HG02981 (cell line): ENCODE results near the gene BBOX1.
"Not testable (repeated sequence)": the region's sequence is repeated elsewhere in the genome, so short reads cannot be mapped to it uniquely, and the experiment has no call there.

Experiments used
- ATAC-seq: cut with Tn5 transposase; IDR thresholded peaks from one replicate; pipeline ENCODE4 v1.9.1; 2021; ENCODE audit warnings: mild to moderate bottlenecking, moderate library complexity; ENCODE audit not compliant: unreplicated experiment

The BBOX1 gene

DNA sequence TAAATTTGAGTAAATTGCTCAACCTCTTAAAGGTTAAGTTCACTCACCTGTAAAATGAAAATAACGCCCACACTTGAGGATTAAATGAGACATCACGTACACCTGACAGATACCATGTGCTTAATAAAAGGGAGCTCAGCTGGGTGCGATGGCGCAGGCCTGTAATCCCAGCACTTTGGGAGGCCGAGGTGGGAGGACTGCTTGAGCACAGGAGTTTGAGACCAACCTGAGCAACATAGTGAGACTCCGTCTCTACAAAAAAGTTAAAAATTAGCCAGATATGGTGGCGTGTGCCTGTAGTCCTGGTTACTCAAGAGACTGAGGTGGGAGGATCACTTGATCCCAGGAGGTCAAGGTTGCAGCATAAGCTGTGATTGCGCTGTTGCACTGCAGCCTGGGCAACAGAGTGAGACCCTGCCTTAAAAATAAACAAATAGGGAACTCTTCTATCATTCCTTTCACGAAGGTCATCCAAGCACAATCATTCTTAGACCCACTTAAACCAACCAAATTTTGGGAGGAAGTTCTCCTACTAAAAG, 134.1 kb downstream of the BBOX1 start:
- ATAC-seq: no peak

DNA sequence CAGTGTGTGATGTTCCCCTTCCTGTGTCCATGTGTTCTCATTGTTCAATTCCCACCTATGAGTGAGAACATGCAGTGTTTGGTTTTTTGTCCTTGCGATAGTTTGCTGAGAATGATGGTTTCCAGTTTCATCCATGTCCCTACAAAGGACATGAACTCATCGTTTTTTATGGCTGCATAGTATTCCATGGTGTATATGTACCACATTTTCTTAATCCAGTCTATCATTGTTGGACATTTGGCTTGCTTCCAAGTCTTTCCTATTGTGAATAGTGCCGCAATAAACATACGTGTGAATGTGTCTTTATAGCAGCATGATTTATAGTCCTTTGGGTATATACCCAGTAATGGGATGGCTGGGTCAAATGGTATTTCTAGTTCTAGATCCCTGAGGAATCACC, 134.9 kb downstream of the BBOX1 start:
- ATAC-seq: not testable (repeated sequence)
